Loucy (cell line): ENCODE measurements around the gene APOF.

Experiments used
- H2AFZ ChIP-seq: fragments of 200-600 bp; sonication (generic); 2 replicates; pipeline ENCODE4 v1.6.0; 2016; ENCODE audit warnings: antibody characterized with exemption, mild to moderate bottlenecking, low read length, moderate library complexity
- H3F3A ChIP-seq: fragments of 200-600 bp; 2 replicates; pipeline ENCODE4 v1.6.0; 2016; ENCODE audit warnings: antibody characterized with exemption, low read depth, mild to moderate bottlenecking
- H3K27me3 ChIP-seq: fragments of 200-600 bp; sonication (generic); 2 replicates; pipeline ENCODE4 v1.6.1; 2014; ENCODE audit warnings: low read length, mild to moderate bottlenecking; ENCODE audit not compliant: insufficient read depth, poor library complexity, severe bottlenecking
- H3K36me3 ChIP-seq: fragments of 200-600 bp; sonication (generic); 2 replicates; pipeline ENCODE4 v1.6.1; 2016; ENCODE audit warnings: low read length; ENCODE audit not compliant: insufficient read depth
- H3K4me1 ChIP-seq: fragments of 200-600 bp; sonication (generic); 2 replicates; pipeline ENCODE4 v1.5.1; 2014; ENCODE audit warnings: low read length, mild to moderate bottlenecking; ENCODE audit not compliant: insufficient read depth, poor library complexity, severe bottlenecking
- H3K4me2 ChIP-seq: fragments of 200-600 bp; sonication (generic); 2 replicates; pipeline ENCODE4 v1.6.0; 2014; ENCODE audit warnings: antibody characterized with exemption, low read length, low read depth, mild to moderate bottlenecking; ENCODE audit not compliant: poor library complexity, severe bottlenecking
- H3K4me3 ChIP-seq: fragments of 200-600 bp; sonication (generic); 2 replicates; pipeline ENCODE4 v1.5.1; 2014; ENCODE audit warnings: low read length, mild to moderate bottlenecking, mixed read lengths; ENCODE audit not compliant: poor library complexity, severe bottlenecking
- H3K79me2 ChIP-seq: fragments of 200-600 bp; sonication (generic); 2 replicates; pipeline ENCODE4 v1.6.1; 2014; ENCODE audit warnings: low read length; ENCODE audit not compliant: insufficient read depth
- H3K9ac ChIP-seq: fragments of 200-600 bp; sonication (generic); 2 replicates; pipeline ENCODE4 v1.6.0; 2014; ENCODE audit warnings: mild to moderate bottlenecking, low read depth, low read length, moderate library complexity; ENCODE audit not compliant: poor library complexity, severe bottlenecking
- H3K9me2 ChIP-seq: fragments of 200-600 bp; sonication (generic); replicated peaks from 2 replicates; pipeline ENCODE4 v1.6.1; 2016; ENCODE audit warnings: low read depth, low read length, mixed read lengths
- H3K9me3 ChIP-seq: fragments of 200-600 bp; sonication (generic); 2 replicates; pipeline ENCODE4 v1.6.1; 2014; ENCODE audit warnings: mild to moderate bottlenecking, antibody characterized with exemption, low read length, low read depth; ENCODE audit not compliant: insufficient read depth
- H4K20me1 ChIP-seq: fragments of 200-600 bp; sonication (generic); 2 replicates; pipeline ENCODE4 v1.6.0; 2014; ENCODE audit warnings: antibody characterized with exemption, low read length, mild to moderate bottlenecking; ENCODE audit not compliant: insufficient read depth, poor library complexity, severe bottlenecking
- EZH2phosphoT487 ChIP-seq: fragments of 200-600 bp; IDR thresholded peaks from 2 replicates; pipeline ENCODE4 v1.6.1; 2018; ENCODE audit warnings: antibody characterized with exemption, mild to moderate bottlenecking, moderate library complexity, borderline replicate concordance
- TF ChIP-seq, protein P1 (sequence below): fragments of 200-600 bp; sonication (generic); conservative IDR thresholded peaks from 2 replicates; pipeline ENCODE4 v1.5.1; 2014; ENCODE audit warnings: mild to moderate bottlenecking, antibody characterized with exemption, low read length

APOF gene

DNA sequence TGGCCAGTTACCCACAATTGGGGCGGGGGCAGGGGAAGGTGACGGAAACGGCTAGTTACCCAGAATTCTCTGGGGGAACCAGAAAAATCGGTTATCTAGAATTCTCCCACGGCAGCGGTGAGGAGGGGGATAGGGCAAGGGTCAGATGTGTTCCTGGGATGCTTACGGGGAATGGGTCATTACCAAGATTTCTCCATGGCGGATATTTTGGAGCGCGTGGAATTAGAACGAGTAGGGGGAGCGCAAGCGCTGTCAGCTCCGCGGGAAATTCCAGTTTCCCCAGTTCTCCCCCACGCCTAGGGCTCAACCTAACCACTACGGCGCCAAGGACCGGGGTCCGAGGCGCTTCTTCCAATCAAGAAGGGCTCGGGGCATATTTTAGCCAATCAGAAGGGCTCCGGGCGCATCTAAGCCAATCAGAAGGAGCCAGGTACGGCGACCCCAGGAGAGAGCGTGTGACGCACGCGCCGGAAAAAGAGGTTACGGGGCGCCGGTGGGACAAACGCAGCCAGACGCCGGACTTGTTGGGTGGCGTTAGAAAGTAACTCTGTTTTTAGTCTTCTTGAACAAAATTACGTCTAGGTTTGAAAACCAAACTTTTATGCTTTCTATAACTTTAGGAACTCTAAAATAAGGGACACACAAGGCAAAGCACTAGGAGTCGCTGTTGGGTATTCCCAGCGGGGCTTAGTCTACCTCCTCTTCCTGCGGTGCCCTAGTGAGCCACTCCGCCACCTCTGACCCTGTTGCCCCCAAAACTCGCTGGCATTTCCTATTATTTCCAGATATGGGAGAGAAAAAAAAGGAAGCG lies 28.8 kb downstream of the APOF start, which contains the start of gene PAN2:
Gene PAN2, minus strand, starts transcription at position 322 of the 811 bp plus-strand sequence. CDS start 906 bp downstream, outside the sequence.
- Histone ChIP-seq H3K4me3 (peak within 1 kb of the TSS; percentile 98), H3F3A (no peaks in the 10 kb centered on the region), H3K9ac (peak within 1 kb of the TSS; percentile 99), H2AFZ (peak within 1 kb of the TSS; percentile 92), H3K27me3 (no peaks in the 10 kb centered on the region), H3K4me1 (peaks cover 23% of the 10 kb centered on the region), H3K4me2 (peak within 1 kb of the TSS; percentile 99), H4K20me1 (no peaks in the 10 kb centered on the region), H3K9me2 (no peaks in the 10 kb centered on the region), H3K79me2 (peaks cover 21% of the 10 kb centered on the region), H3K9me3 (no peaks in the 10 kb centered on the region), H3K36me3 (no peaks in the 10 kb centered on the region)
- TF ChIP-seq EZH2phosphoT487, result no peak
- TF ChIP-seq, protein P1, sequence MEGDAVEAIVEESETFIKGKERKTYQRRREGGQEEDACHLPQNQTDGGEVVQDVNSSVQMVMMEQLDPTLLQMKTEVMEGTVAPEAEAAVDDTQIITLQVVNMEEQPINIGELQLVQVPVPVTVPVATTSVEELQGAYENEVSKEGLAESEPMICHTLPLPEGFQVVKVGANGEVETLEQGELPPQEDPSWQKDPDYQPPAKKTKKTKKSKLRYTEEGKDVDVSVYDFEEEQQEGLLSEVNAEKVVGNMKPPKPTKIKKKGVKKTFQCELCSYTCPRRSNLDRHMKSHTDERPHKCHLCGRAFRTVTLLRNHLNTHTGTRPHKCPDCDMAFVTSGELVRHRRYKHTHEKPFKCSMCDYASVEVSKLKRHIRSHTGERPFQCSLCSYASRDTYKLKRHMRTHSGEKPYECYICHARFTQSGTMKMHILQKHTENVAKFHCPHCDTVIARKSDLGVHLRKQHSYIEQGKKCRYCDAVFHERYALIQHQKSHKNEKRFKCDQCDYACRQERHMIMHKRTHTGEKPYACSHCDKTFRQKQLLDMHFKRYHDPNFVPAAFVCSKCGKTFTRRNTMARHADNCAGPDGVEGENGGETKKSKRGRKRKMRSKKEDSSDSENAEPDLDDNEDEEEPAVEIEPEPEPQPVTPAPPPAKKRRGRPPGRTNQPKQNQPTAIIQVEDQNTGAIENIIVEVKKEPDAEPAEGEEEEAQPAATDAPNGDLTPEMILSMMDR, result peak; percentile 65

DNA sequence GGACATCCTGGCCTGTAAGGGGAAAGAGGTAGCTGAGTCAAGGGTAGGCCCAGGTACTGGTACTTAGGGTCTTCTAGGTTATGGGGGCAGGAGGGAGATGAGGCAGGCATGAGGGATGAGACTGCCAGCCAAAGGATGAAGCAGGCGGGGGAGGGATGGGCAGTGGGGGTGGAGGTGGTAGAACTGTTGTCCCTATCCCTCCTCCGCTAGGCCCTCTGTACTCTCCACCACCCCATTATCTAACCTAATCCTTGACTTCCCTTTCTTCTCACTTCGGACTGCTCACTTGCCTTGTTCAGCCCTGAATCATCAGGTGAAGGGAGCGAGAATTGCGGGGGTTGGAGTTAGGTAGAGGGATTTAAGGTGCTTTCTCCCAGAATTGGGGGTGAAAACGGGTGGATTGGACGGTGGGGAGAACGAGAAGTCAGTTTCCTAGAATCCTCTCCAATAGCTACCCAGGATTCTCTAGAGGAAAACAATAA lies 29.4 kb downstream of the APOF start:
- peak overlapping the region; percentile 98 for H3K4me3 ChIP-seq
- no peak for TF ChIP-seq EZH2phosphoT487
- TF ChIP-seq, protein P1, result no peak

DNA sequence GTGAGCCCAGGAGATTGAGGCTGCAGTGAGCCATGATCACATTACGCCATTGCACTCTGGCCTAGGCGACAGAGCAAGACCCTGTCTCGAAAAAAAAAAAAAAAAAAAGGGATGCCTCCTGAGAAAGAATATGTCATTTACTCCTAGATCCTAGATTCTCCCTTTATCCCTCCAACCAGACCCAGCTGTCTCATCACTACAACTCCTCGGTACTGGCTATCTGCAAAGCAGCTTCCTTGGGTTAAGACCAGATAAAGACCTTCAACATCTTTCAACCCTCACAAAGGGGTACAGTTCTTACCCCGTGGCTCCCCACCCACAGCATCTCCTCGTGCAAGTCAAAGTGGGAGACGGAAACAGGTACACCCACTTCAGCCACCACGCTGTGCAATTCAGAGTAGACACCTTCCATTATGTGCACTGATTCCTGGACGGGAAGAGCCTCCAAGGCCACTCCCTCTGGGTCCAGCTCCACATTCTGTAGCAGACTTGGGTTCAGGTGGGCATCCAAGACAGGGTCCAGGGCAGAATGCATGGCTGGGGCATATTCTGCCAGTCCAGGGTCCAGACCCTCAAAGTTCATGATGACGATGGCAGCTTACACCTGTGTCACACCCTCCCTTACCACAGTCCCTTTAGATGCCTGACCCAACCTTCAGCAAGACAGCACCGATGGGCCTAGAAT lies 30.0 kb downstream of the APOF start:
- no peaks in the 10 kb centered on the region for H3F3A ChIP-seq
- H3K9ac ChIP-seq, result peak overlapping the region; percentile 99
- H3K4me1 ChIP-seq, result peaks cover 19% of the 10 kb centered on the region
- TF ChIP-seq EZH2phosphoT487, result no peak
- TF ChIP-seq, protein P1, result no peak
- H2AFZ ChIP-seq, result no peak overlapping the region
- peak overlapping the region; percentile 99 for H3K4me2 ChIP-seq
- H3K27me3 ChIP-seq, result no peaks in the 10 kb centered on the region
- H3K9me2 ChIP-seq, result no peaks in the 10 kb centered on the region
- peak overlapping the region; percentile 98 for H3K4me3 ChIP-seq
- H3K9me3 ChIP-seq, result no peaks in the 10 kb centered on the region
- H4K20me1 ChIP-seq, result no peaks in the 10 kb centered on the region
- peaks cover 21% of the 10 kb centered on the region for H3K79me2 ChIP-seq
- H3K36me3 ChIP-seq, result no peaks in the 10 kb centered on the region

More for the DNA sequence above, 29.4 kb downstream of the APOF start:
- H4K20me1 ChIP-seq, result no peaks in the 10 kb centered on the region
- H2AFZ ChIP-seq, result peak overlapping the region; percentile 92
- H3K27me3 ChIP-seq, result no peaks in the 10 kb centered on the region
- no peaks in the 10 kb centered on the region for H3K36me3 ChIP-seq
- peaks cover 23% of the 10 kb centered on the region for H3K4me1 ChIP-seq
- peaks cover 21% of the 10 kb centered on the region for H3K79me2 ChIP-seq
- peak overlapping the region; percentile 99 for H3K9ac ChIP-seq
- H3K9me2 ChIP-seq, result no peaks in the 10 kb centered on the region
- H3K9me3 ChIP-seq, result no peaks in the 10 kb centered on the region
- H3K4me2 ChIP-seq, result peak overlapping the region; percentile 99
- H3F3A ChIP-seq, result no peaks in the 10 kb centered on the region
